SK-N-SH (cell line): ENCODE measurements around the gene TMEM192.

ENCODE experiments used
- EP300 ChIP-seq, 2 experiments: IDR thresholded peaks; 2 replicates each; pipeline versions ENCODE4 v1.4.0 to v1.6.1; 2012; ENCODE audit warnings: borderline replicate concordance in 1 of 2, low read depth in 1 of 2, low read length in 1 of 2
- GABPA ChIP-seq: IDR thresholded peaks from 2 replicates; pipeline ENCODE4 v1.4.0; 2012; ENCODE audit warnings: low read depth, mild to moderate bottlenecking
- JUND ChIP-seq: IDR thresholded peaks from 2 replicates; pipeline ENCODE4 v1.4.0; 2012
- MEF2A ChIP-seq: IDR thresholded peaks from 2 replicates; pipeline ENCODE4 v1.4.0; 2012; ENCODE audit warnings: low read depth, borderline replicate concordance
- MXI1 ChIP-seq: IDR thresholded peaks from 2 replicates; pipeline ENCODE4 v1.6.1; 2012; ENCODE audit warnings: mild to moderate bottlenecking, low read depth, low read length, improper control_type of control experiment
- RAD21 ChIP-seq: IDR thresholded peaks from 2 replicates; pipeline ENCODE4 v1.6.1; 2012; ENCODE audit warnings: mild to moderate bottlenecking, low read length
- TF ChIP-seq, protein P1 (sequence below): fragments of 150-350 bp; IDR thresholded peaks from 2 replicates; pipeline ENCODE4 v1.6.1; 2017; ENCODE audit warnings: antibody characterized with exemption, low read length, low read depth, borderline replicate concordance
- TF ChIP-seq, protein P2 (sequence below): fragments of 200-600 bp; sonication (generic); IDR thresholded peaks from 2 replicates; pipeline ENCODE4 v1.6.1; 2017; ENCODE audit warnings: antibody characterized with exemption, mild to moderate bottlenecking, moderate library complexity

DNA sequence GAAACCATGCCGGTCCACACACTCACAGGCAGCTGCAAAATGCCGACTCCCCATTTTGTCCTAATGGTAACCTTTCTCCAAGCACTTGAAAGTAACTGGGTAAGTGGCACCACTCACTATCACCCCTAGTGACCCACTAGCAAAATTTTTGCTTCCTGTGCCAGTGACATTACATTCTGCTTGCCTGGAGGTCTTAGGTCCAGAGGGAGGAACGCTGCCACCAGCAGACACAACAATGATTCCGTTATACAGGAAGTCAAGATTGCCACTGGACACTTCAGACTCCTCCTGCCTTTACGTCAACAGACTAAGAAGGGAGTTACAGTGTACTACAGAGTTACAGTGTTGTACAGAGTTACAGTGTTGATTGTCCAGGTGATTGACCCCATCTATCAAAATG, 11.8 kb upstream of the TMEM192 start:
- TF ChIP-seq, protein P1, sequence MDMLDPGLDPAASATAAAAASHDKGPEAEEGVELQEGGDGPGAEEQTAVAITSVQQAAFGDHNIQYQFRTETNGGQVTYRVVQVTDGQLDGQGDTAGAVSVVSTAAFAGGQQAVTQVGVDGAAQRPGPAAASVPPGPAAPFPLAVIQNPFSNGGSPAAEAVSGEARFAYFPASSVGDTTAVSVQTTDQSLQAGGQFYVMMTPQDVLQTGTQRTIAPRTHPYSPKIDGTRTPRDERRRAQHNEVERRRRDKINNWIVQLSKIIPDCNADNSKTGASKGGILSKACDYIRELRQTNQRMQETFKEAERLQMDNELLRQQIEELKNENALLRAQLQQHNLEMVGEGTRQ: no peak
- no peak for TF ChIP-seq RAD21
- no peak for TF ChIP-seq EP300 (IDR thresholded peaks at IDR 0.05; ENCODE audit: borderline replicate concordance in 1 of 2, low read depth in 1 of 2, low read length in 1 of 2)
- no peak for TF ChIP-seq GABPA
- no peak for TF ChIP-seq MXI1
- TF ChIP-seq, protein P2, sequence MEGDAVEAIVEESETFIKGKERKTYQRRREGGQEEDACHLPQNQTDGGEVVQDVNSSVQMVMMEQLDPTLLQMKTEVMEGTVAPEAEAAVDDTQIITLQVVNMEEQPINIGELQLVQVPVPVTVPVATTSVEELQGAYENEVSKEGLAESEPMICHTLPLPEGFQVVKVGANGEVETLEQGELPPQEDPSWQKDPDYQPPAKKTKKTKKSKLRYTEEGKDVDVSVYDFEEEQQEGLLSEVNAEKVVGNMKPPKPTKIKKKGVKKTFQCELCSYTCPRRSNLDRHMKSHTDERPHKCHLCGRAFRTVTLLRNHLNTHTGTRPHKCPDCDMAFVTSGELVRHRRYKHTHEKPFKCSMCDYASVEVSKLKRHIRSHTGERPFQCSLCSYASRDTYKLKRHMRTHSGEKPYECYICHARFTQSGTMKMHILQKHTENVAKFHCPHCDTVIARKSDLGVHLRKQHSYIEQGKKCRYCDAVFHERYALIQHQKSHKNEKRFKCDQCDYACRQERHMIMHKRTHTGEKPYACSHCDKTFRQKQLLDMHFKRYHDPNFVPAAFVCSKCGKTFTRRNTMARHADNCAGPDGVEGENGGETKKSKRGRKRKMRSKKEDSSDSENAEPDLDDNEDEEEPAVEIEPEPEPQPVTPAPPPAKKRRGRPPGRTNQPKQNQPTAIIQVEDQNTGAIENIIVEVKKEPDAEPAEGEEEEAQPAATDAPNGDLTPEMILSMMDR: no peak
- TF ChIP-seq JUND: no peak
- TF ChIP-seq MEF2A: no peak
